PC-3 (cell line): ENCODE measurements around the gene SORL1-AS1.

Experiments used
- EZH2 ChIP-seq: fragments of 300-600 bp; sonication (generic); IDR thresholded peaks from one replicate; pipeline ENCODE4 v1.6.1; 2017; ENCODE audit warnings: antibody characterized with exemption, mild to moderate bottlenecking, low read length; ENCODE audit not compliant: unreplicated experiment
- EZH2phosphoT487 ChIP-seq: fragments of 300-600 bp; sonication (generic); IDR thresholded peaks from 2 replicates; pipeline ENCODE4 v1.6.1; 2018; ENCODE audit warnings: mild to moderate bottlenecking, antibody characterized with exemption, low read length, borderline replicate concordance
- TF ChIP-seq, protein P1 (sequence below): fragments of 300-600 bp; sonication (generic); conservative IDR thresholded peaks from 2 replicates; pipeline ENCODE4 v1.5.1; 2017; ENCODE audit warnings: antibody characterized with exemption, low read depth, mild to moderate bottlenecking, low read length

DNA sequence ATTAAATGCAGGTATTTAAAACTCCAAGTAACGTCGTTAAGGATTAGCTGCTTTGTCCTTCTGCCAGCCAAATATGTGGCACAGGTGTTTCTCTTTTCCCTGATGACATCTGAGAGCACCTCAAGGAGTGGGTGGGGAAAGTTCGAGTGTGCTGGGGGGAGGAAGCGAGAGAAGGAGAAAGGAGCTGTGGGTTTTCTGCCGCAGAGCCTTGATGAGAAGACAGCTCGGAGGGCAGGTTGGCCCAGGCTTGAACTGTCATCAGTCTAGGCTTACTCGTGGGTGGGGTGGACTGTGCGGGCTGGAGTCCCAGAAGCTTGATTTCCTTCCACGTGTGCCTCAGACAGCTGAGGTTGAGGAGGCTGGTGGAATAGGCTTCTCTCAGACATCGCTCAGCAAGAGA, 15.2 kb upstream of the SORL1-AS1 start:
- TF ChIP-seq EZH2 = no peak
- TF ChIP-seq, protein P1, sequence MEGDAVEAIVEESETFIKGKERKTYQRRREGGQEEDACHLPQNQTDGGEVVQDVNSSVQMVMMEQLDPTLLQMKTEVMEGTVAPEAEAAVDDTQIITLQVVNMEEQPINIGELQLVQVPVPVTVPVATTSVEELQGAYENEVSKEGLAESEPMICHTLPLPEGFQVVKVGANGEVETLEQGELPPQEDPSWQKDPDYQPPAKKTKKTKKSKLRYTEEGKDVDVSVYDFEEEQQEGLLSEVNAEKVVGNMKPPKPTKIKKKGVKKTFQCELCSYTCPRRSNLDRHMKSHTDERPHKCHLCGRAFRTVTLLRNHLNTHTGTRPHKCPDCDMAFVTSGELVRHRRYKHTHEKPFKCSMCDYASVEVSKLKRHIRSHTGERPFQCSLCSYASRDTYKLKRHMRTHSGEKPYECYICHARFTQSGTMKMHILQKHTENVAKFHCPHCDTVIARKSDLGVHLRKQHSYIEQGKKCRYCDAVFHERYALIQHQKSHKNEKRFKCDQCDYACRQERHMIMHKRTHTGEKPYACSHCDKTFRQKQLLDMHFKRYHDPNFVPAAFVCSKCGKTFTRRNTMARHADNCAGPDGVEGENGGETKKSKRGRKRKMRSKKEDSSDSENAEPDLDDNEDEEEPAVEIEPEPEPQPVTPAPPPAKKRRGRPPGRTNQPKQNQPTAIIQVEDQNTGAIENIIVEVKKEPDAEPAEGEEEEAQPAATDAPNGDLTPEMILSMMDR = no peak
- TF ChIP-seq EZH2phosphoT487 = no peak
